GM15510 (cell line): ENCODE measurements around the gene TGFA.

ENCODE experiments used
- POLR2A ChIP-seq: IDR thresholded peaks from 3 replicates; pipeline ENCODE4 v1.6.1; 2011; ENCODE audit warnings: borderline replicate concordance; ENCODE audit not compliant: insufficient read length; ENCODE audit errors: extremely low read depth

TGFA gene

DNA sequence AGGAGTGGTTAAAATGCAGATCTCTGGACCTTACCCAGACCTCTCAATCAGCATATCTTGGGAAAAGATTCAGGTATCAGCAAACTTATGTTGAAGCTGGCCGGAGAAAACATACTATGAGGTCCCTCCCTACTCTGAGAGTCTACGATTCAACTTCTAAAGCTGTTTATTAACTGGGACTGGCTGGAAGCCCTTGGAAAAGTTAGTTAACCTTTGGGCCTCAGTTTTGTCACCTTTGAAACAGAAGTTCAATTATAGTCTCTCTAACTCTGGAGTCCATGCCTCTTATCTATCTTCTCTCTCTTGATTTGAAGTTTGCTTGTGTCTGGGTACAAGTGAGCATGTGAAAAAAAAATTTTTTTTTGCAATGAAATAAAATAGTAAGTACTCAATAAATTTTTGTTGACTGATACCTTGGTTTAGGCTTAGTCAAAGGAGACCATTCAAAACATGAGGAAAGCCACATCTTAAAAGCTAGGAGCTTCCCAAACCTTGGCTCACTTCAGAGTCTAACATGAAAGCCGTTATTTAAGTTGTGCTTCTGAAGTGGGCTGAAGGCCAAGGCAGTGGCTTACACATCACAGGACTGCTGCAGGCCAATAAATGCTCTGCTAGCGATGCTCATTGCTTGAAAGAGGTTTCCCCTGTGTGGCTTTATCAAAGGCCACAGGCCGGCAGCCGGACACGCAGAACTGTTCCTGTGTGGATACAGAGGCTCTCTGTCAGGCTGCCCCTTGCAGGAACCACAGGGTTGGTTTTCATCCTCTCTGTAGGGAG is 141.1 kb downstream of the TGFA start:
- TF ChIP-seq POLR2A: no peak

DNA sequence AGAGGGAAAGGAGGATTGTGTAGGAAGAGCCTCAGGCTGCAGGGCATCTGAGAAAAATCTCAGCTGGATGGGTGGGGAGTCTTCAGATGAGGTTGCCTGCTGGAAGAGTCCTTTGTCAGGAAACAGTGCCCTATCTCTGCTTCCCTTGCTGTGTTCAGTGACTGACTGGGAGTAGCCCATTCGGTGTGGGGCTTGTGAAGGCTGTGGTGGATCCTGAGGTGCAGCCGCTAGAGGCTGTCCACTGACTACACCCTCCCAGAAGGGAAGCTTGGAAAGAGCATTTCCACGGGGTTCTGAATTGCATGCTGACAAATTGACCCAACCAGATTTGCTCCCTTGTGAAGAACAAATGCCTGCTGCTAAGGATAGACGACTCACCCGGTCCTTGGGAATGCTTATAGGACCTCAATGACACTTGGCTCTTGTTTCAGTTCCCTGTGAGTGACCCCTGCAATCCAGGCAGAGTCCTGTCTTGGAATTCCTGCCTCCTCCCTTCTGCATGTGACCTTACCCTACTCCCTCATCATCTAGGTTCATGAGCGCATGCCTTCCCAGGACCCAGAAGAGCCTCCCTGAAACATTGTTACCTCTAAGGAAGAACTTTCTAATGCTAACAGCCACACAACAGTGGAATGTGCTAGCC is 142.0 kb downstream of the TGFA start:
- no peak for TF ChIP-seq POLR2A

DNA sequence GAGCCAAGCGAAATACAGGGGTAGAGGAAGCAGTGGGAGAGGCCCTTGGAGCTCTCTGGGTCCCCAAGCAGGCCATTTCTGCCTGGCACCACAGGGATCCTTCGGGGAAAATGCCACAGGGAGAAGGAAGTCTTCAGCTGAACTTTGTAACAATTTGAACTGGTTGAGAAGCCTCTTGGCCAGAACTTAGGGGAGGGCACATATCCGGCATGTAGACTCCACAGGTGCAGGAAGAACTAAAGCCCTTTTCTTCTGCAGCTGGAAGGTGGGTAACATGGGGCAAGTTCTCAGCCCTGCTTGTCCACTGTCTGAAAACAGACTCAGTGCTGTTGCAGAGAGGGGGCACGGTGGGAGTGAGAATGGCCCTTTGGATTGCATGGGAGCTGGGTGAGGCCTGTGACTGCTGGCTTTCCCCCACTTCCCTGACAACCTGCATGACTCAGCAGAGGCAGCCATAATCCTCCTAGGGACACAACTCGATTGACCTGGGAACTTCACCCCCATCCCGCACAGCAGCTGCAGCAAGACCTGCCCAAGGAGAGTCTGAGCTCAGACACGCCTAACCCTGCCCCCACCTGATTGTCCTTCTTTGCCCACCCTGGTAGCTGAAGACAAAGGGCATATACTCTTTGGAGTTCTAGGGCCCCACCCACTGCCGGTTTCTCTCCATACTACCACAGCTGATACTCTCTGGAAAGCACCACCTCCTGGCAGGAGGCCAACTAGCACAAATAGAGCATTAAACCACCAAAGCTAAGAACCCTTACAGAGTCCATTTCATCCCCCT is 150.2 kb downstream of the TGFA start:
- TF ChIP-seq POLR2A: no peak

DNA sequence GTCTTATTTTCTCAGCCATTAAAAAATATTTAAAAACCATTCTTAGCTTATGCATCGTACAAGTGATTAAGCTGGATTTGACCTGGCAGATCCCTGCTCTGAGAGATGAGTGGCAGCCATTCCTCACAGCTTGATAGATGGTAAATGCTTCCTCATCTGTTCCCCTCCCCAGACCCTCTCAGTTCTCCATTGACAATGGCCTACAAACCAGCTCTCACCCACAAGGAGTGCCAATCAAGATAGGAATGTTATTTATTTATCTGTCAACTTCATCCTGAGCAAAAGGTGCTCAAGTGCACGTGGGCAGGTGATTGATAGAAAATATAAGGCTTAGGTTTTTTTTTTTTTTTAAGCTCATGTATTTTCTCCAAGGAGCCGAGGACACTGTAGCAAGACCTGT is 153.1 kb downstream of the TGFA start:
- TF ChIP-seq POLR2A: no peak

DNA sequence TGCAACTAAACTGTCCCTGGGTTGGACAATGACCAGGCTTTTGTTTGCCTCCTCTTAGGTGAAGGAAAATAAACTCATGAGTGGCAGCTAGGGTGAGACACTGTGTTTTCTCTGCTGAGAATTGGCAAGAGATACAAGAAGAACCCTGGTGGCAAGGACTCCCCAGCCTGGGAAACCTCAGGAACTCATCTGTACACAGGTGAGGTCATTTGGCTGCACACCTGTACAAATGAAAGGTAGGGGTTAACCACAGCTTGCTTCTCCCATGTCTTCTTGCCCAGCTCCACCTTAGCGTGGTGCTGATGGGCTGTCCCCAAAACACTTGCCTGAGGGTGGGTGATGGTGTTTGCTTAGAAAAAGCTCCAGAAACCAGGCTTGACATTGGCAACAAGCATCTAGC is 154.6 kb downstream of the TGFA start:
- no peak for TF ChIP-seq POLR2A
